OCI-LY3 (cell line): Measurements from ENCODE around the gene FTCD.

Experiments
- H2AFZ ChIP-seq: fragments of 200-600, 300-600 bp; shearing (Covaris generic); 2 replicates; pipeline ENCODE4 v1.6.0; 2014; ENCODE audit warnings: antibody characterized with exemption, low read depth, low read length
- H3K27ac ChIP-seq: fragments of 200-600, 300-600 bp; sonication (generic); 2 replicates; pipeline ENCODE4 v1.5.1; 2014; ENCODE audit warnings: mild to moderate bottlenecking, low read length, moderate library complexity, mixed read lengths
- H3K27me3 ChIP-seq: fragments of 200-600, 300-600 bp; sonication (generic); 2 replicates; pipeline ENCODE4 v1.6.1; 2014; ENCODE audit warnings: low read depth, low read length, mixed read lengths
- H3K36me3 ChIP-seq: fragments of 200-600, 300-600 bp; sonication (generic); replicated peaks from 2 replicates; pipeline ENCODE3; 2014; ENCODE audit warnings: low read depth, low read length, mixed read lengths
- H3K4me1 ChIP-seq: fragments of 300-600, 200-600 bp; sonication (generic); 2 replicates; pipeline ENCODE4 v1.6.1; 2014; ENCODE audit warnings: low read length, mixed read lengths
- H3K4me2 ChIP-seq: fragments of 200-600, 300-600 bp; sonication (generic); 2 replicates; pipeline ENCODE4 v1.6.1; 2014; ENCODE audit warnings: low read length, mixed read lengths
- H3K4me3 ChIP-seq: fragments of 300-600, 200-600 bp; sonication (generic); 2 replicates; pipeline ENCODE4 v1.5.1; 2014; ENCODE audit warnings: antibody characterized with exemption, mild to moderate bottlenecking, low read length, moderate library complexity
- H3K79me2 ChIP-seq: fragments of 300-600, 200-600 bp; shearing (Covaris generic); 2 replicates; pipeline ENCODE4 v1.6.1; 2014; ENCODE audit warnings: mild to moderate bottlenecking, low read length, mixed read lengths
- H3K9ac ChIP-seq: fragments of 300-600, 200-600 bp; shearing (Covaris generic); 2 replicates; pipeline ENCODE4 v1.6.0; 2014; ENCODE audit warnings: mild to moderate bottlenecking, low read length, moderate library complexity
- H3K9me3 ChIP-seq: fragments of 200-600, 300-600 bp; shearing (Covaris generic); 2 replicates; pipeline ENCODE4 v1.6.1; 2014; ENCODE audit warnings: low read length, mixed read lengths; ENCODE audit not compliant: insufficient read depth
- H4K20me1 ChIP-seq: fragments of 200-600, 300-600 bp; sonication (generic); 2 replicates; pipeline ENCODE4 v1.6.1; 2016; ENCODE audit warnings: low read length, mixed read lengths; ENCODE audit not compliant: insufficient read depth
- CTCF ChIP-seq: fragments of 200-600, 300-600 bp; sonication (generic); IDR thresholded peaks from 2 replicates; pipeline ENCODE4 v1.5.1; 2014; ENCODE audit warnings: antibody characterized with exemption, low read length, low read depth
- EZH2phosphoT487 ChIP-seq: fragments of 200-600 bp; shearing (Covaris generic); IDR thresholded peaks from 2 replicates; pipeline ENCODE4 v1.6.1; 2018; ENCODE audit warnings: antibody characterized with exemption, mixed run types, low read depth

FTCD gene

GRCh38 chr21:46191686-46192575 lies 36.6 kb upstream of the FTCD start:
- no peaks in the 10 kb centered on the region for H3K79me2 ChIP-seq
- H4K20me1 ChIP-seq, result no peaks in the 10 kb centered on the region
- H3K36me3 ChIP-seq, result peaks cover 33% of the 10 kb centered on the region
- no peak overlapping the region for H3K4me3 ChIP-seq
- H3K9me3 ChIP-seq, result no peaks in the 10 kb centered on the region
- H3K9ac ChIP-seq, result no peak overlapping the region
- no peaks in the 10 kb centered on the region for H3K4me1 ChIP-seq
- H3K27ac ChIP-seq, result no peak overlapping the region
- no peak overlapping the region for H2AFZ ChIP-seq
- no peak overlapping the region for H3K4me2 ChIP-seq
- no peaks in the 10 kb centered on the region for H3K27me3 ChIP-seq
- TF ChIP-seq EZH2phosphoT487, result no peak
- TF ChIP-seq CTCF, result no peak

GRCh38 chr21:46191257-46191685 lies 35.9 kb upstream of the FTCD start:
- H3K79me2 ChIP-seq, result no peaks in the 10 kb centered on the region
- no peak overlapping the region for H3K27ac ChIP-seq
- H2AFZ ChIP-seq, result no peak overlapping the region
- no peaks in the 10 kb centered on the region for H3K27me3 ChIP-seq
- no peaks in the 10 kb centered on the region for H3K4me1 ChIP-seq
- no peak overlapping the region for H3K4me3 ChIP-seq
- no peak overlapping the region for H3K4me2 ChIP-seq
- H3K9me3 ChIP-seq, result no peaks in the 10 kb centered on the region
- H3K9ac ChIP-seq, result no peak overlapping the region
- peaks cover 30% of the 10 kb centered on the region for H3K36me3 ChIP-seq
- TF ChIP-seq EZH2phosphoT487 (no peak), CTCF (no peak)
- no peaks in the 10 kb centered on the region for H4K20me1 ChIP-seq

- no peaks in the 10 kb centered on the region for H4K20me1 ChIP-seq
- no peak overlapping the region for H3K4me3 ChIP-seq
- H3K9ac ChIP-seq, result no peak overlapping the region
- no peaks in the 10 kb centered on the region for H3K27me3 ChIP-seq
- H3K27ac ChIP-seq, result no peak overlapping the region
- no peak overlapping the region for H3K4me2 ChIP-seq
- no peak for TF ChIP-seq CTCF
- no peak for TF ChIP-seq EZH2phosphoT487
- H3K9me3 ChIP-seq, result no peaks in the 10 kb centered on the region
- H3K36me3 ChIP-seq, result peaks cover 25% of the 10 kb centered on the region
- no peaks in the 10 kb centered on the region for H3K79me2 ChIP-seq
- no peaks in the 10 kb centered on the region for H3K4me1 ChIP-seq
- no peak overlapping the region for H2AFZ ChIP-seq
Measured at GRCh38 chr21:46190491-46191131, 35.2 kb upstream of the FTCD start.

- Histone ChIP-seq H3K9ac (no peak overlapping the region), H3K27me3 (no peaks in the 10 kb centered on the region), H3K4me1 (no peaks in the 10 kb centered on the region), H3K4me3 (no peak overlapping the region), H3K79me2 (no peaks in the 10 kb centered on the region), H2AFZ (no peak overlapping the region), H3K27ac (no peak overlapping the region), H3K9me3 (no peaks in the 10 kb centered on the region), H4K20me1 (no peaks in the 10 kb centered on the region), H3K36me3 (peaks cover 25% of the 10 kb centered on the region), H3K4me2 (no peak overlapping the region)
- TF ChIP-seq EZH2phosphoT487, result no peak
- TF ChIP-seq CTCF, result no peak
Measured at GRCh38 chr21:46189959-46190490, 34.6 kb upstream of the FTCD start.
